MG63 (cell line): ENCODE measurements around the gene MEIS1. TPM values are rescaled to one million over a fixed set of nuclear protein-coding genes. Genes with fewer than 3 reads are reported as not detected.
"Not testable (repeated sequence)": the region's sequence is repeated elsewhere in the genome, so short reads cannot be mapped to it uniquely, and the experiment has no call there.

Experiments used
- DNase-seq: peaks from one replicate; pipeline ENCODE4 v3.0.0-alpha.2; 2020
- H3K27me3 ChIP-seq: fragments of 250-450 bp; sonication (Bioruptor Pico); 2 replicates; pipeline ENCODE4 v1.5.1; 2020; ENCODE audit warnings: mild to moderate bottlenecking, moderate library complexity
- H3K36me3 ChIP-seq: fragments of 250-450 bp; sonication (Bioruptor Pico); 2 replicates; pipeline ENCODE4 v1.5.1; 2020; ENCODE audit warnings: mild to moderate bottlenecking, moderate library complexity
- H3K4me3 ChIP-seq: fragments of 250-450 bp; sonication (Bioruptor Pico); 2 replicates; pipeline ENCODE4 v1.5.1; 2020; ENCODE audit warnings: mild to moderate bottlenecking, moderate library complexity
- H3K9me3 ChIP-seq: fragments of 250-450 bp; sonication (Bioruptor Pico); 2 replicates; pipeline ENCODE4 v1.5.1; 2020; ENCODE audit warnings: mild to moderate bottlenecking, moderate library complexity
- total RNA-seq: library from RNA; depleted of rRNA; stranded (reverse); fragments of >200 nt; shearing (Covaris generic); gene quantifications from 2 replicates; pipeline ENCODE4 v1.2.3, GENCODE V29; 2014; ENCODE audit warnings: low replicate concordance

Gene MEIS1
- total RNA-seq, 1 experiment from 2014 or later: 3.6 TPM

DNA sequence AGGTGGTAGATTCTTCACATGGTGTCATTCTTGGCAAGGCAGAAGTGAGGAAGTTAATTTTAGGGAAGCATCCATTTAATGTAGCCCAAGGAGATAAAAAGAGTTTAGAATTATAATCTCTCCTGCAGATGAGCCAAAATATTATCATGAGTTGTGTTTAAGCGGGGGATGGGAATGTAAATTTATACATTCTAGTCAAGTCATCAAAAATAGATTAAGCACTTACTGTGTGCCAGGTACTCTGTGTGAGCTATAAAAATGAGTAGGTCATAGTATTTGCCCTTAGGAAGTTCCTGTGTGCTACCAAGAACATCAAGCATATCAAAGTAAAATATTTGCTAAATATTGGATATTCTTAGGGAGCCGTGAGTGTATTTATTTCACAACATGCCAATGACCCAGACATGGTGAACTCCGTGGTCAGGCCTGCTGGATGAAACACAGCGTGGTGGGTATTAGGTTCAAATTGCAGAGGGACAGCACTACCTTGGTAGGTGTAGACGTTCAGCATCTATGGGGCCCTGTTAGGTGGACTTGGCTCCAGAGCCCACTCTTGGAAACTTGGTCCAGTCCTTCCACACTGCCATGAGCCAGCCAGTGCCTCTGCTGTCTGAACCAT, 37.4 kb downstream of the MEIS1 start:
- Histone ChIP-seq H3K36me3 (no peaks in the 10 kb centered on the region), H3K4me3 (no peak overlapping the region), H3K27me3 (no peaks in the 10 kb centered on the region), H3K9me3 (no peaks in the 10 kb centered on the region)
- no peak for DNase-seq

DNA sequence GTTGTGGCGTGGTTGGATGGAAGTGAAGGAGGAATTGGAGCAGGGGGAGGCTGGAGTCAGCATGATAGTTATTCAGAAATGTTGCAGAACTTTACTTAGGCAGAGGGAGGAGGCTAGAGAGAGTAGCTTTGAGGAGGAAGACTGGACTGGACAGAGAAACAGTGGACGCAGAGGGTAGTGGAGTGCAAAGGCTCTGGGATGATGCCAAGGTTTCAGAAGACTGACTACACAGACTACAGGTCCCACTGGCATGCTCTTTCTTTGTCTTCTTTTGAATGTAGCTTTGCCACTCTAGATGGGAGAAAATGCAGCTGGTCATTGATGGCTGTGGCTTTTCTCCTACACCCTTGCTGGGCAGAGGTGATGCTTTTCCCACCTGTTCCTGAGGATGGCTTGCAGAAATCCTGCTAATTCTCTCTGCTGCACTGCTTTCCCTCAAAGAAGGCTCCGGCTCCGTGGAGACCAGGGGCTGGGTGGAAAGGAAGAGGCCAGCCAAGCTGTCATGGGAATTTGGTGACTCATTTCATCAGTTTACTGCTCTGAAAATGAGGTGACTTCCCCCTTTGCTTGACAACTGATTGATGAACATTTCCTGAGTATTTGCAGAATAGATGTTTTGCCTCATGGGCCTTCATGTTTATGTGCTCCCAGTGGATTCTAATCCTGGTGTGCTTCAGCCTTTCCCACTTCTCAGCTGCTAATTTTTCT, 42.4 kb downstream of the MEIS1 start:
- Histone ChIP-seq H3K27me3 (no peaks in the 10 kb centered on the region), H3K4me3 (no peak overlapping the region), H3K36me3 (no peaks in the 10 kb centered on the region), H3K9me3 (no peaks in the 10 kb centered on the region)
- DNase-seq: no peak

DNA sequence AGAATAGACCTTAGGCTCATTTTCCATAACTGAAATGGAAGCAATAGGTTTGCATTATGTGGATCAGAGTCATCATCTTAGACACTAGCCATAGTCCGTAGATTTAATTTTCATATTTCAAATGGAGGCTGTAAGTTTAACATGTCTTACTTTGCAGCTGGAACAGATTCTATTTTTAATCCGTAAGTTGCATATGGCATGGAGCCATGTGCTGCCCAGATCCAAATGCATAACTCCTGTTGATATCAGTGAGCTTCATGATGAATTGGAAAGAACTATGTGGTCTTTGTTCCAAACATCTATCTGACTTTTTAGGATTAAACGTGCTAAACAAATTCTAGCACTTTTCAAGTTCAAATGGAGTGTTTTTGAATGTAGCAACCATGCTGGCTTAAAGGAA, 43.4 kb downstream of the MEIS1 start:
- H3K9me3 ChIP-seq: no peaks in the 10 kb centered on the region
- H3K36me3 ChIP-seq: no peaks in the 10 kb centered on the region
- H3K27me3 ChIP-seq: no peaks in the 10 kb centered on the region
- H3K4me3 ChIP-seq: no peak overlapping the region
- no peak for DNase-seq

DNA sequence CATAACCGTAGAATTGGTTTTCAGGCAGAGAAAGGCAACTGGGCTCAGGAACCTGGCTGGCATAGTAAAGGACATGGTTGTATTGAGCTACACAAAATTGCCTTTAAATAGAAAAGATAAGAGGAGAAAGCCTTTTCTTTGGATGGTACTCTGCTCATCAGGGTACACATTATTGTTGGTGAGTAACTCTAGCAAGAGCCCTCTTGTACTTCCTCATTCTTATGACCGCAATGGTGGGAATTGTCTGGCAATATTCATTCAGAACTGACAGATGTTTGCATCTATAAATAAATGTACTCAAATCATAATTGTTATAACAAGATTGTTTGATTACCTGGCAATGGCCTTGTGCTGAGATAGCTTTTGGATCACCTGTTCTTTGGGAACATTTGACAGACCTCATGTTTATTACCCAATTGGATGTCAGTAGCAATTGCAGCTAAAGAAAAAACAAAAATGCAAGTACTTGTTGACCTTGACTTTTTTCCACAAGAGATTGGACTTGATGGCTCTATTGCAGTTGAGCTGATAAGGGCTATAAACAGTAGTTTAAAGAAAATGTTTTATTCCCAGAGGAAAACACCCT, 43.9 kb downstream of the MEIS1 start:
- Histone ChIP-seq H3K36me3 (no peaks in the 10 kb centered on the region), H3K9me3 (no peaks in the 10 kb centered on the region), H3K27me3 (no peaks in the 10 kb centered on the region), H3K4me3 (no peak overlapping the region)
- no peak for DNase-seq

DNA sequence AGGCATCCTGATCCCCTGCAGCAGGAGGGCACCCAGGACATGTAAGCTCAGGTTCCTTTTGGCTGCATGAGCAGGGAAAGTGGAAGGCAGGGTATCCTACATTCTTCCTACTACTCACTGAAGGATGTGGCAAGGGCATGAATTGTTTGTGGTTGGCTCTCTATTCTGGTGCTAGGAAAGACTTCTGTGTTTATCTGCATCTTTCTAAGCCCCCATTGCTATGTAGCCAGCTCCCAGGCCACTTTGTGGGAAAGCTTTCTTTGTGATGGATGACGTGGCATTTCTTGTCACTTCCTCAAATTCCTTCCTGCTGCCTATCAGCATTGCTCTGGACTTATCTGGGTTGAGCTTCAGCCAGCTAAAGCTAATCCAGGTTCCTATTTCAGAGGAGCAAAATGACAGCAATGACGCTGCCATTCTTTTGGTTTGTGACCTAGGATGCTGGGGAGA, 46.2 kb downstream of the MEIS1 start:
- Histone ChIP-seq H3K9me3 (no peaks in the 10 kb centered on the region), H3K36me3 (no peaks in the 10 kb centered on the region), H3K4me3 (no peak overlapping the region), H3K27me3 (no peaks in the 10 kb centered on the region)
- DNase-seq: no peak

DNA sequence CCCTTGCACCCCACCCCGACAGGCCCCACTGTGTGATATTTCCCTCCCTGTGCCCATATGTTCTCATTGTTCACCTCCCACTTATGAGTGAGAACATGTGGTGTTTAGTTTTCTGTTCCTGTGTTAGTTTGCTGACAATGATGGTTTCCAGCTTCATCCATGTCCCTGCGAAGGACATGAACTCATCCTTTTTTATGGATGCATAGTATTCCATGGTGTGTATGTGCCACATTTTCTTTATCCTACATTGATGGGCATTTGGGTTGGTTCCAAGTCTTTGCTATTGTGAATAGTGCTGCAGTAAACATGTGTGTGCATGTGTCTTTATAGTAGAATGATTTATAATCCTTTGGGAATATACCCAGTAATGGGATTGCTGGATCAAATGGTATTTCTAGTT, 50.3 kb downstream of the MEIS1 start:
- H3K9me3 ChIP-seq, H3K27me3 ChIP-seq, DNase-seq, H3K4me3 ChIP-seq, H3K36me3 ChIP-seq: not testable (repeated sequence)

DNA sequence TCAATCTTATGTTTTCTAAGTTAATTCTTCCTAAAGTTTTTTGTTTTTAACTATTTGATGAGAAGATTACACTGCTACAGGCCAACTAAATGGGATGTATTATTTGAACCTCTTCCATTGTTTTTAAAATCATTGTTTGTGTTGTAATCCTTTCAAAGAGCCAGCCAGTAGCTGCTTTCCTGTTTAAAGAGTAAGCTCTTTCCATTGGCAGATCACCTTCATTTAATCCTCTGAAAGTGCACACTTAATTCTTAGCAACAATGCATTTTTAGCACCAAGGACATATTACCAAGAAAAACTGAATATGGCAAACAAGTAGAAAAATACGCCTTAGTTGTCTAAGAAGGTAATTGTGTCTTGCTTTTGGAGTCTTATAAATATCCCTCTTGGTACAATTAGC, 54.0 kb downstream of the MEIS1 start:
- H3K36me3 ChIP-seq: no peaks in the 10 kb centered on the region
- no peak for DNase-seq
- H3K27me3 ChIP-seq: no peaks in the 10 kb centered on the region
- no peak overlapping the region for H3K4me3 ChIP-seq
- H3K9me3 ChIP-seq: no peaks in the 10 kb centered on the region

DNA sequence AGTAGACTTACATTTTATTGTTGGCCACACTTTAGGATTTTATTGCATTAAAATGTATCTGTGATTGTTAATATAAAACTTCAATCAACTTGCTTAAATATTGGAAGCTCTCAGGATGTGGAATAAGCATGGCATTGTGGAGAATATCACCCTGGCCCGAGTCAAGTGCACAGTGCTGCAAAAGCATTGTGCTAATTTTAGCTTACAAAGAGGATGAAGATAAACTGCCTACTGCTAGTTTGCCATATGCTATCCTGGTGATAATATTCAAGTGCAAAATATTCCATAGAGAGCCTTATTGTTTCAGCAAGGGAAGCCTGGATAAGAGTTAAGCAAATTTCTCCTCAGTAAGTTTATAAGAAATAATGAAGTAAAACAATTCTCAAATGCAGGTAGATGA, 54.5 kb downstream of the MEIS1 start:
- H3K4me3 ChIP-seq: no peak overlapping the region
- no peaks in the 10 kb centered on the region for H3K36me3 ChIP-seq
- H3K27me3 ChIP-seq: no peaks in the 10 kb centered on the region
- H3K9me3 ChIP-seq: no peaks in the 10 kb centered on the region
- DNase-seq: no peak

DNA sequence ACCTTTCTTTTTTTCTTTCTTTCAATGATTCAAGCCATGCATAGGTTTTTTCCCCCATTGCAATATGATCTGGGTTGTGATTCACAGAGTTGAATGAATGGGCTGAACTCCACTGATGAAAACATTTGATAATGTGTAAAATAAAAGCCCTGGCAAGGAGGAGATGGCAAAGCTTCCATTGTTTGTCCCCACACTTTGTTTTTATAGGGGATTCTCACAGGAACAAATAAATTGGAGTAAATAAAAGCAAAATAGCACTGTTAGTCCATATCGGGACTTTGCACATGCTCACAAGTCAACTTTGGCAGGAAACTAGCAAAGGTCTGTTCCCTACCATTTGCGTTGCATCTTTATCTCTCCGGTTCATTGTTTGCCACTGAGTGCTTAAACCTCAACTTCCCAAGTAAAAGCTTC, 55.7 kb downstream of the MEIS1 start:
- no peak for DNase-seq
- Histone ChIP-seq H3K36me3 (no peaks in the 10 kb centered on the region), H3K27me3 (no peaks in the 10 kb centered on the region), H3K9me3 (no peaks in the 10 kb centered on the region), H3K4me3 (no peak overlapping the region)

DNA sequence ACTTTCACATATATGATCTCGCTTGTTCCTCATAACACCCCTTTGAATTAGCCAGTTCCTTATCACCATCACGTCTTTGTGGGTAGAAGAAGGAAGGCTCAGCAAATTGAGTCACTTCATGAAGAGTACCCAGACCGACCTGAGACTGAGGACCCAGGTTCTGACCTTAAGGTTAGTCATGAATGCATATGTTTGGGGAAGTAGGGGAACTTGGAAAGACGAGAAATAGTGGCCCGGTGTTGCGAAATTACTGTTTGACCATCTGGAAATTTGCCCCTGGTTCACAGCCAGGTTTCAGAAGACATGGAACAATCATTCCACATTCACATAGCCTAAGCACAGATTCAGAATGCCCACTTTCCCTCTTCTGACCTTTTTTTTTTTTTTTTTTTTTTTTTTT, 59.8 kb downstream of the MEIS1 start:
- Histone ChIP-seq H3K36me3 (no peaks in the 10 kb centered on the region), H3K9me3 (no peaks in the 10 kb centered on the region), H3K4me3 (no peak overlapping the region), H3K27me3 (no peaks in the 10 kb centered on the region)
- peak; percentile 8 for DNase-seq

DNA sequence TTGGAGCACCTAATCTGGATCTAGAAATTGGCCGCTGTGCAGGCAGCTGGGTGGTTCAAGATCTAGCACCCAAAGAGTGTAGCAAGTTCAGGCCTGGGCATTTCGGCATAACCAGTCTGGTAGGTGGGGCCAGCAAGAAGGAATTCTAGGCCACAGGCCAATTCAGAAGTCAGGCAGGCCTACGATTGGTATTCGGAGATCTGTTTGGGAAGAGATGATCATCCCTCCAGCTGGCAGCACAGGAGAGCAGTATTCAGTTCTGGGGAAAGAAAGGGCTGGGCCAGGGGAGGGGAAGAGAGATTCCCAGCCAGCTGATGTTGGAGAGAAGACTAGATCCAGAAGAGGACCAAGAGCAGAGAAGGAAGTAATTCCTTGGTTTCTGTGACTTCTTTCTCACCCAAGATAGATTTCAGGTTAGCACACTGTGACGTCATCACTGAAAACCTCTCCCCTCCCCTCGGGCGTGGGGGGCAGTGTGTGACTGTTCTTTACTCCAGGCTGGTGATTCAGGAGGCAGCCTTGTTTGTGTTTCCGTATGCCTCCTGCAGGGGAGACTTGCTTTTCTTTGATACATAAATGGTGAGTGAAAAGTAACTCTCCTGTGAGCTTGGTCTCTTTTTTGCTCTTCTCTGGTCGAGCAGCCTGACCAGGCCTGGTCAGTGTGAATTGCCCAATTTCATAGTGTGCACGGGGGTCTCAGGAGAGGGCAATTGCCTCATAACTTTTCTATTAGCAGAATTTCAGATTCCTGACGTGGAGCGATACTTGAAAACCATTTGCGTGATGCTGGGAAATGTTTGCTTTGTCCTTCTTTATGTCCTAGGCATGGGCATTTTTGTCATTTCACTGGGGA, 61.1 kb downstream of the MEIS1 start:
- peak; percentile 54 for DNase-seq
- Histone ChIP-seq H3K4me3 (no peak overlapping the region), H3K36me3 (no peaks in the 10 kb centered on the region), H3K27me3 (no peaks in the 10 kb centered on the region), H3K9me3 (no peaks in the 10 kb centered on the region)

DNA sequence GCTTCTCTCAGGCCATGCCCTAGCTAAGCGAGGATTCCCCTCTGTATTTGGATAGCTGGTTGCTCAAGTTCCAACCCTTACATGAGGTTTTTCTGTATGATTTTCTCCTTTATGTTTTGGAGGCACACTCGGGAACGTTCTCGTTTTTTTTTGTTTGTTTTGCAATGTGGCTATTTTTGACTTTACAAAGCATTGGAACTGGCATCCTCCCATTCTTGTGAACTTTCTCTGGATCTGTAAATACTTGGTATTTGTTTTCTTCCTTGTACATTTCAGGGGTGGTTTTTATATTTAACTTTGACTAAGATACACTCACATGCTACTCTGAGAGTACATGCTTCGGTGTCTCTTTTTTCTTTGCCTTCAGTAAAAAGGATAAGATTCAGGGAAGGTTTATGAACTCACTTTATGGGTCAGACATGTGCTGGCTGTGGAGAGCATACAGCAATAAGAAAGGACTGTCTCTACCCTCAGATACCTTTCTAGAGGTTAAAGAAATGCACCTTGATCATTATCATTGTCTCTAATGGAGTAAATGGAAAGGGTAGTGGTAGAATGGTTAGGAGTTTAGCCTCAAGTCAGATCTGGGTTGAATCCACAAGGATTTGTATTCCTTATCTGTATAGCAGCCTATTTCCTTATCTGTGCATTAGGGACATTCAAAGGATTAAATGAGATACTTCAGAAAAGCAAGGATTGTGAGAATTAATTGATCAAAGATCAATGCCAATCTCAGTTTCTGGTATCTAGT, 61.9 kb downstream of the MEIS1 start:
- H3K9me3 ChIP-seq: no peaks in the 10 kb centered on the region
- no peak for DNase-seq
- H3K36me3 ChIP-seq: no peaks in the 10 kb centered on the region
- H3K27me3 ChIP-seq: no peaks in the 10 kb centered on the region
- H3K4me3 ChIP-seq: no peak overlapping the region

DNA sequence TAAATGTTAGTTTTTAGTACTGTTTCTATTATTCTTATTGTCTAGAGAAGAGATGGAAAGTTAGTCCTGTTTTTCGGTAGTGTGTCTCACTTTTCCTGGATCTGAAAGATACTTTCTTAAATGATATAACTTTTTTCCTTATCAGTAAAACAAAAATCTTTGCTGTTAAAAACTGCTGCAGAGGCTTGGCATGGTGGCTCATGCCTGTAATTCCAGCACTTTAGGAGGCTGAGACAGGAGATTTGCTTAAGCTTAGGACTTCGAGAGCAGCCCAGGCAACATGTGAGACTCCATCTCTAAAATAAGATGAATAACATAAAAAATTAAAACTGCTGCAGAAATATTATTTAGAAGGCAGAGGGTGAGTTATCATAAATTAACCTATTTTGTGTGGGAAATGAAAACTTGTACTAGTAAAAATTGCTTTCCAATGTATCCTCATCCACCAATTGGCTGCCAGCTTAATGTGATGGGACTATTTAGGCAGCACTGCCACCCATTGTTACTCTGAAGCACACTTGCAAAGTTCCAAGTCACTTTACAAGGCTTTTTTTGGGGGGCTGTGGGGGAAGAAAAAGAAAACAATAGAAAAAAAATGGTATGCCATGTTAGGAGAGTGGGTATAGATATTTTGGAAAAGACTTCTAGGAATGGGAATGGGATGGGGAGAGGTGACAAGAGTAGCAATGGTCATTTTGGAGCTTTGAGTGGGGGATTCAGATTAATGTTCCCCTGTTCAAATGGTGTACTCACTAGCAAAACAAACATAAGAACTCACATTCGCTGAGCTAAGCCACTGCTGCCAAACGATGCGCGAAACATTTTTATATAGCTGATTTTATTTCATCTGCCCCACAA, 62.7 kb downstream of the MEIS1 start:
- no peaks in the 10 kb centered on the region for H3K36me3 ChIP-seq
- no peaks in the 10 kb centered on the region for H3K9me3 ChIP-seq
- no peaks in the 10 kb centered on the region for H3K27me3 ChIP-seq
- H3K4me3 ChIP-seq: no peak overlapping the region
- DNase-seq: no peak

DNA sequence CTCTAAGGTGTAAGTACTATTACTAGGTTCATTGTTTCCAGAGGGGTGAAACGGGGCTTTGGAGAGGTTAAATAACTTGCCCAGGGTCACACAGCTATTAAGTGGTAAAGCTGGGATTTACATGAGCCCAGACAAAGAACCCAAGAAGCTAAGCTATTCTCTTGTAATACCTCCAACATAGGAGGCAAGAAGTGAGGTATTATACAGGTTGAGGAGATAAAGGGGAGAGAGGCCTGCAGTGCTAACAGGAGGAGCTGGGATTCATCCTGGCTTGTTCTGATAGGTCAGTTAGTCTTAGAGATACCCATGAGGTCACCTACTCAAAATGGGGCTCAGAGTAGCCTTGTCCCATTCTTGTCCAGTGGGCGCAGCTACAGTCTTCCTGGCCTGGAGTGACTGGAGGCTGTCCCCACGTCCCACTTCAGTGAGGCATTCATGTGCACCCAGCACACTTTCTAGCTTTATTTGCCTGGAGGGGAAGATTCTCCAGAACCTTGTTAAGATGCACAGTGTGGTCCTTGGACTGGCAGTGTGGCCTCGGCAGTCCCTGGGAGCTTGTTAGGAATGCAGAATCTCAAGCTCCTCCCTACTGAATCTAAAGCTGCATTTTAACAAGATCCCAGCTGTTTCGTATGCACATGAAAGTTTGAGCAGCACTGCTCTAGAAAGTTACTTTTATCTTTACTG, 63.5 kb downstream of the MEIS1 start:
- H3K4me3 ChIP-seq: no peak overlapping the region
- no peaks in the 10 kb centered on the region for H3K27me3 ChIP-seq
- no peaks in the 10 kb centered on the region for H3K9me3 ChIP-seq
- no peaks in the 10 kb centered on the region for H3K36me3 ChIP-seq
- DNase-seq: no peak

DNA sequence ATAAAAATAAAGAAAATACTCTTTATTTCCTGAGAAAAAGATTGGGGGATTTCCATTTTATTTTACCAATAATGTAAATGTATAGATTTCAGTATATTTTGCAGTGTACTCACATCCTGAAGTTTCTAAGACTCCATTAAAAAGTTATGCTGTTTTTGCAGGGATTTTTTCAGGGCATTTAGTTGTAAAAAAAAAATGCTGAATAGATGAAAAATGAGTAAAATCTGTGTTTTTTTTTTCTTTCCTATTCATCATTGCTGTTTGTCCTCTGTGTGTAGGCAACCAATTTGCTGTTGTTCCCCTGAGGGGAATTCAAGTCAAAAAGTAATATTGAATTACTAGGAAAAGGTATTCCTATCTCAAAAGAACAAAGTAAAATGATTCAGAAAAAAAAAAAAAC, 66.3 kb downstream of the MEIS1 start:
- Histone ChIP-seq H3K27me3 (no peaks in the 10 kb centered on the region), H3K36me3 (no peaks in the 10 kb centered on the region), H3K4me3 (no peak overlapping the region), H3K9me3 (no peaks in the 10 kb centered on the region)
- DNase-seq: no peak
